ENCODE data around the gene RBFOX2.

The RBFOX2 gene

DNA sequence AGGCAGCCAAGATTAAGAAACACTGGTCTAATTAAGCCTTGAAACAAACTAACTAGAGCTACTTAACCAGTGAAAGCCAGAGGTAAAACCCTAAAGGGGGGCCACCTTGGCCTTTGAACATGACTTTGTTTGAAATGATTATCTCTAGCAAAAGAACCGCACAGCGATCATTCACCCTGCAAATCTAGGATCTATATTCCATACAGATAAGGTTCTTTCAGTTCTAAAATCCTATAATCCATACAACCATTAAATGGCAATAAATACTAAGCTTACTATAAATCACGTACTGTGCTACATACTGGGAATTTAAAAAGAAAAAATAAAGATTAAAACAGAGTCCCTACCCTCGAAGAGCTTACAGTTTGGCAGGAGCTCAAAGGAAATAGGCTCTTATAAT, 40.6 kb downstream of the RBFOX2 start:
- TF ChIP-seq, protein P1, sequence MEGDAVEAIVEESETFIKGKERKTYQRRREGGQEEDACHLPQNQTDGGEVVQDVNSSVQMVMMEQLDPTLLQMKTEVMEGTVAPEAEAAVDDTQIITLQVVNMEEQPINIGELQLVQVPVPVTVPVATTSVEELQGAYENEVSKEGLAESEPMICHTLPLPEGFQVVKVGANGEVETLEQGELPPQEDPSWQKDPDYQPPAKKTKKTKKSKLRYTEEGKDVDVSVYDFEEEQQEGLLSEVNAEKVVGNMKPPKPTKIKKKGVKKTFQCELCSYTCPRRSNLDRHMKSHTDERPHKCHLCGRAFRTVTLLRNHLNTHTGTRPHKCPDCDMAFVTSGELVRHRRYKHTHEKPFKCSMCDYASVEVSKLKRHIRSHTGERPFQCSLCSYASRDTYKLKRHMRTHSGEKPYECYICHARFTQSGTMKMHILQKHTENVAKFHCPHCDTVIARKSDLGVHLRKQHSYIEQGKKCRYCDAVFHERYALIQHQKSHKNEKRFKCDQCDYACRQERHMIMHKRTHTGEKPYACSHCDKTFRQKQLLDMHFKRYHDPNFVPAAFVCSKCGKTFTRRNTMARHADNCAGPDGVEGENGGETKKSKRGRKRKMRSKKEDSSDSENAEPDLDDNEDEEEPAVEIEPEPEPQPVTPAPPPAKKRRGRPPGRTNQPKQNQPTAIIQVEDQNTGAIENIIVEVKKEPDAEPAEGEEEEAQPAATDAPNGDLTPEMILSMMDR (IDR thresholded peaks at IDR 0.05; ENCODE audit: insufficient read depth, low read length, poor library complexity, severe bottlenecking), result no peak
- DNase-seq (ENCODE audit: extremely low read depth, insufficient read length), result no peak
- Histone ChIP-seq H3K27me3 (replicated peaks; ENCODE audit: control insufficient read depth, insufficient read depth, low read length) (no peaks in the 10 kb centered on the region; the same call in none of the 2 replicates), H3K4me3 (replicated peaks; ENCODE audit: low read depth, low read length) (no peak overlapping the region), H3K36me3 (ENCODE audit: control insufficient read depth, insufficient read depth, low read length) (no peaks in the 10 kb centered on the region)

DNA sequence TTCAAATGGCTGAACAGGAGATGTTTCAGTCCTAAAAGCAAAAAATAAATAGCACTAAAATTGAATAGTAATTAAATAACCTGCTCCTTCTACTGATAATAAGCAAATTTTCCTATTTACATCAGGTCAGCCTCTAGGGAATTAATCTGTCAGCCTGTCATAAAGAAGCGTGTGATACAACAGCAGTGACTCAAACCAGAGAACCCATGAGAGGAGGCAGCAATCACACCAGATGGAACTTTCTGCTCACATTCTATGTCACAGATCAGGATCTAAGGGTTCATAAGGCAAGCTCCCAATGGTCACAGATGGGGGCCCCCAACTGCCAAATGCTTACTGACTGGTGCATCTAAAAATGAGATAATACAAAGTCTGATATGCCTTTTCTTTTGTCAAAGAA, 41.1 kb downstream of the RBFOX2 start:
- TF ChIP-seq, protein P1 (IDR thresholded peaks at IDR 0.05; ENCODE audit: insufficient read depth, low read length, poor library complexity, severe bottlenecking), result no peak
- DNase-seq (ENCODE audit: extremely low read depth, insufficient read length), result no peak
- Histone ChIP-seq H3K4me3 (replicated peaks; ENCODE audit: low read depth, low read length) (no peak overlapping the region), H3K27me3 (replicated peaks; ENCODE audit: control insufficient read depth, insufficient read depth, low read length) (no peaks in the 10 kb centered on the region; the same call in none of the 2 replicates), H3K36me3 (ENCODE audit: control insufficient read depth, insufficient read depth, low read length) (no peaks in the 10 kb centered on the region)

DNA sequence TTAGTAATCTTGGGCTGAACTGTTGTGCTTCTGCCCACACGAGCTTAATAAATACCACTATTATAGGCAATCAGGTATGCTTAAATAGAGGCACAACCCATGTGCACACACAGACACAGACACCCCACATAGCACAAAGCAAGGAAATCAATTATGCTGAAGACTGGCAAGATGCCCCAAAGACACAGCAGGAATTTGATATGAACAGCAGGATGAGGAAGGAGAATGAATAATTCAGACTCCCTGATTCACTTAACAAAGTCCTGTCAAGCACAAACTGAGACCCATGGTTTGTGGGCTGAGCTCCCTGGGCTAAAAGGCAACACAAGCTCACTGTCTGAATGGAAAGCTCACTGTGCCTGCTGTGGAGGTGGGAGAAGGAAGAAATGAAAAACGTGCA, 42.5 kb downstream of the RBFOX2 start:
- no peak overlapping the region for H3K4me3 ChIP-seq (replicated peaks; ENCODE audit: low read depth, low read length)
- TF ChIP-seq, protein P1 (IDR thresholded peaks at IDR 0.05; ENCODE audit: insufficient read depth, low read length, poor library complexity, severe bottlenecking), result no peak
- DNase-seq (ENCODE audit: extremely low read depth, insufficient read length), result no peak
- H3K36me3 ChIP-seq (ENCODE audit: control insufficient read depth, insufficient read depth, low read length), result no peaks in the 10 kb centered on the region
- no peaks in the 10 kb centered on the region; the same call in none of the 2 replicates for H3K27me3 ChIP-seq (replicated peaks; ENCODE audit: control insufficient read depth, insufficient read depth, low read length)

DNA sequence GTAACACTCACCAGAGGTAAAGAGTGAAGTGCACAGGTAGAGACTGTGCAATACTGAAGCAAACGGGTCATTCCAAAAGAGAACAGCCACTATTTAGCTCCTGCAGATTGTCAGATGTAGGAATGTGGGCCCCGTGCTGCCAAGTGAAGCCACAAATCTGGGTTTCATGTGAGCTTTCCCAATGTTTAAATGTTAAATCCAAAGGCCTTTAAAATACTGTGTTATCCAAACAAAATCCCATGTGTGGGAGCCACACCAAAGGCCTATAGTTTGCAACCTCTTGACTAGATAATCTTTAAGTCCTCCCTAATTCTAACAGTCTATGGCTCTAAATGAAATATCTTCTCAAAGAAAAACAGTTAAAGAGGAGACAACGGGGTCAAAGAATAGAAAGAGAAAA, 43.3 kb downstream of the RBFOX2 start:
- Histone ChIP-seq H3K36me3 (ENCODE audit: control insufficient read depth, insufficient read depth, low read length) (no peaks in the 10 kb centered on the region), H3K27me3 (replicated peaks; ENCODE audit: control insufficient read depth, insufficient read depth, low read length) (no peaks in the 10 kb centered on the region; the same call in none of the 2 replicates), H3K4me3 (replicated peaks; ENCODE audit: low read depth, low read length) (no peak overlapping the region)
- TF ChIP-seq, protein P1 (IDR thresholded peaks at IDR 0.05; ENCODE audit: insufficient read depth, low read length, poor library complexity, severe bottlenecking), result no peak
- DNase-seq (ENCODE audit: extremely low read depth, insufficient read length), result no peak

DNA sequence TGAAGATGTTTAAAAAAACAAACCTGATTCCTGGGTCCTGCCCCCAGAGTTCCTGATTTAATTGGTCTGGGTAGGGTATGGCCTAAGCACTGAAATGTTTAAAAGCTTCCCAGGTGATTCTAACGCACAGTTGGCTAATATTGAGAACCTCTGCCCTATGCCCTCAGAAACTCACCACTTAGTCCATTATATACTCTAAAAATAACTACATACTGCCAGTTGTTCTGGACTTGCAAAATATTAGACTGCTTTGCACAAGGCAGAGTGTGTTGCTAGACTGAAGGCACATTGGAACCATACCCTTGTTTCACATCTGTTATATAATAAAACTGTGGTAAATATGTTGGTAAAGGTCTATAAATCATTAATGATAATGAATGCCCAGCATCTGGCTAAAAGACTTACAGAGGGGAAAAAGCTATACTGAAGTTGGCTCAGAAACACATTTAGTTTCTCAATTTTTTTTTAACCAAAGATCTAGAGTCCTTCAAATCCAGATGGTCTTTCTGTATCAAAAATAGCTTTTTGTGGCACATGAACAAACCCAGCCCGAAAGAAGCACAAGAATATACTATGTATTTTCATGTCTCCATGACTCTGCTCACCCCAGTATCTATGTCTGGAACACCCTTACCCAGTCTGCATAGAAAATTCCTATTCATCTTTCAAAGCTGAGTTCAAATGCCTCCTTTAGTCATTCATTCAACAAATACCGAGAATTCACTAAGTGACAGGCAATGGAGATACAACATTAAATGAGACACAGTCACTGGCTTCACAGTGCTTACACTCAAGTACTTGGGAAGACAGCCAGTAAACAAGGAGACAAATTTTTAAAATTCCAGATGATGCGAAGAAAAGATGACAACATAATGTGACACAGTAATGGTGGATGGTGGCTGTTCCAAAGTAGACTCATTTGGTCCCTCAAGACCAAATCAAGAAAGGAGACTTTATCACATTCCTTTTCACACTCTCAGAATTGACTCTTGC, 44.1 kb downstream of the RBFOX2 start:
- no peaks in the 10 kb centered on the region for H3K36me3 ChIP-seq (ENCODE audit: control insufficient read depth, insufficient read depth, low read length)
- H3K4me3 ChIP-seq (replicated peaks; ENCODE audit: low read depth, low read length), result no peak overlapping the region
- DNase-seq (ENCODE audit: extremely low read depth, insufficient read length), result no peak
- no peaks in the 10 kb centered on the region; the same call in none of the 2 replicates for H3K27me3 ChIP-seq (replicated peaks; ENCODE audit: control insufficient read depth, insufficient read depth, low read length)
- TF ChIP-seq, protein P1 (IDR thresholded peaks at IDR 0.05; ENCODE audit: insufficient read depth, low read length, poor library complexity, severe bottlenecking), result no peak
